HG03175 (cell line): Measurements from ENCODE around the gene TMEM52B.

ENCODE experiments used
- ATAC-seq: cut with Tn5 transposase; IDR thresholded peaks from one replicate; pipeline ENCODE4 v1.9.1; 2021; ENCODE audit warnings: mild to moderate bottlenecking, moderate library complexity; ENCODE audit not compliant: unreplicated experiment

Gene TMEM52B

DNA sequence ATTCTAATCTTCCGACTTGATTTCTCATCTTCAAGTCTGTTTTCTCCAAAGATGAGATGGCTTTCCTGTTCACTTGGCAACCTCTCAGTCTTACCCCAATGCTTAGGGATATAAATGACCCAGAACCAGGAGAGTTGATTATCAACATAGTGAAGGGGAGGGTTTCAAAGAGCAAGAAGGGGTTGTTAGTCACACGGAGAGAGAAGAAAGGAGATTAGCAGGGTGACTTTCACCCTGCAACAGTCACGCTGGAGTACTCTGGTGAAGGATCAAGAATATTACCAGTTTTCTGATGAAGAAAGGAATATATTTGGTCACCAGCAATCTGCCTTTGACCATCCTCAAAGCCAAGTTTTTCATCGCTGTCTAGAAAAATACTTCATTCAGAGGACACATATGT lies at the start of gene TMEM52B:
Gene TMEM52B (plus strand): TSS at position 212 of the 400 bp plus-strand sequence. CDS start 543 bp downstream, outside the sequence.
- ATAC-seq, result no peak

DNA sequence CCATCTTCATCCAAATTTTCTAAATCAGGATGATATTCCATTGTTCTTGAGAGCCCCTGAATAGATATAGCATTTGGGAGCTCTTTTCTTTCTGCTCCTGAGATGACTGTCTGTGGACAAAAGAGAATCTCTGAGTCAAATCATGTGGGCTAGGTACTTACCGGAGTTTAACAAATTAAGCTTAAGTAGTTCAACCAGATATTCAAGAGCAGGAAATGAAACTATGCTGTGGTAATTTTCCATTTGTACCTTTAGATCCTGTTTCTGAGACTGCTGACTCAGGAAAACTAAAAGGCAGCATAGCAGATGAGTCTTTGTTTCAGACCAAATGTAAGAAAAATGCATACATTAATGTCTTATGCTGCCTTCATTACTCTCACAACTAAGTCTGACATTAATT lies 48.8 kb upstream of the TMEM52B start, which contains the start of gene CLEC7A:
Gene CLEC7A (minus strand): TSS at position 158 of the 400 bp plus-strand sequence. CDS start 117 bp downstream, at position 41.
- ATAC-seq, result peak; percentile 72

DNA sequence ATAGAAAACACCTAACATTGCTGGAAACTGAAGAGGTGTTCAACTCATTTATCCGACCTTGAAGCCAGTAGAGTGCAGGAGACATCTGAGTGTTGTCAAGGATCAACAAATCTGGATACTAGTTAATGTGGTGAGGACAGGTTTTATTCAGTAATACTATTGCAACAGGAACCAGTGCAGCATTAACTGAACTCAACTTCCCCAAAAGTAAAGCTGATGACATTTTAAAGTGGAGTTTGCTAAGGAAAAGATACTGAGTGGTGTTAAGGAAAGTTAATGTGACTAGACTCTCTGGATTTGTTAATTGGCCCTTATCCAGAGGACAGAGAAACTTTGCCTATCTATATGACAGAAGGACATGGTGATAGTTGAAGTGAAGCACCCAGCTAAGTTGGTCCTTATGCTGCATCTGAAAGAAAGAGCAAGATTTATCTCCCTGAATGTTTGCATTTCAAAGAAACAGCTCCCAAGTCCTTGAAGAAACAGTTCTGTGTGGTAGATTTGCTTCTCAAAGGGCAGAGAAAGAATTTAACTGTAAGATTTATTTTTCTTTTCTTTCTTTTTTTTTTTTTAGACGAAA lies 47.6 kb upstream of the TMEM52B start:
- no peak for ATAC-seq

DNA sequence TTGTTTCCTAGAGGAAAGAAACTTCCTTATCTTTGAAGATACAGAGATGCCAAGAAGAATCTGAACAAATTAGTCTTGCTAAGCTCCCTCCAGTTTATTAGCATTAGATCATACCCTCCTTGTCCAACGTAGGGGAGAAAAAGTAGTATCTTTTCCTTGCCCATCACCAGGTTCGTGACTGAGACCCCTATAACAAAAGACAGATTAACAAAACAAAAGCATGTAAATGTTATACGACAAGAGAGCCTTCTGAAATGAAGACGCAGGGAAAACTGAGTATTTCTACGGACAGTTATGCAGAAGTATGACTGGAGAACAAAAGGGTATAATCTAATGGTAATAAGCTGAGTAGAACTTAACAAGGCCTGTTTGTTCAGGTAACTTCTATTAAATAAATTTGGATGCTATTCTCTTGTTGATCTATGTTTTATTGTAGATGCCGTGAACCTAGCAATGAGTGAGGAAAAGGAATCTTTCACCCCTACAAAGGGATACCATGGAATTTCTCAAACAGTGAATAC lies 45.9 kb upstream of the TMEM52B start:
- ATAC-seq, result no peak

DNA sequence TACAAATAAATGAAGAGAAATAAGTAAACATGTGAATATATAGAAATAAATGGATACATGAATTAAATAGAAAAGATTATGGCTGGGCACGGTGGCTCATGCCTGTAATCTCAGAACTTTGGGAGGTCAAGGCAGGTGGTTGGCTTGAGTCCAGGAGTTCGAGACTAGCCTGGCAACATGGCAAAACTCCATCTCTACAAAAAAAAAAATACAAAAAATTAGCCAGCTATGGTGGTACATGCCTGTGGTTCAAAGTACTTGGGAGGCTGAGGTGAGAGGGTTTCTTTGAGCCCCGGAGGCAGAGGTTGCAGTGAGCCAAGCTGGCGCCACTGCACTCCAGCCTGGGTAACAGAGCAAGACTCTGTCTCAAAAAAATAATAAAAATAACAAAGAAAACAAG lies 43.7 kb upstream of the TMEM52B start:
- no peak for ATAC-seq

DNA sequence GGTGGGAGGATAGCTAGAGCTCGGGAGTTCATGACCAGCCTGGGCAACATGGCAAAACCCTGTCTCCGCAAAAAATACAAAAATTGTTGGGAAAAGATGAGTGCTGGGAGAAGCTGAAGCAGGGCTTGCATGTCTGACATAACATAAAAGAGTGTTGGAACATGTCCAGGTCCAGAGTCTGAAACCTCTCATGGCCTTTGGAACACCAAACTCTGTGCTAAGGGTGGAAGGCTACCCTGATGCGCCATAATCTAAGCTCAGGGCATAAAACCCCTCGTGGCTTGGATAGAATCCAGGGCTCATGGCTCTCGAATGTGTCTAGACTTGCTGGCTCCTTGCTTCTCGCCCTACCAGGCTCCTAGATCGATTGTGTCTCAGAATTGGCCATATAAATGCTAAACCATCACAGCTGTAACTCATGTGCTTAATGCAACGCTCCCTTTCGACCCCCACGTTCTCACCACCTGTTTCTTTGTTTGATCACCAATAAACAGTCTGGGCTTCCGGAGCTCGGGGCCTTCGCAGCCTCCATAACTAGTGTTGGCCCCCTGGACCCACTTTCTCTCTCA lies 42.1 kb upstream of the TMEM52B start:
- no peak for ATAC-seq

DNA sequence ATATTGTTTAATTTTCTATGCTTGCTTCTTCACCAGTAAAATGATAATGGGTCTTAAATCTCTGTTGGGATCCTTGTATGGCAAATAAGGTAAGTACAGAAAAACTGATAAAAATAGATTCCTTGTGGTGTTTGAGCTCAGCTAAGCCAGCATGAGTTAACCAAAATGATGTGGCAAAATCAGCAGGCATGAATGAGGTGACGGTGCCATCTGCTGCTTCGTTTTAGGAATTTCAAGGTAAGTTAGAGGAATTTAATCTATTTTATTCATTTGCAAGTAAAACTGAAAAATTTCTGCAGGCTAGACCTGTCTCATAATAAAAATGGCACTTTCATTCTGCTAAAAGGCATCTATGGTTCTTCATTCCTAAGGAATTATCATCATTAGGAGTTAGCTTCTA lies 38.8 kb upstream of the TMEM52B start:
- ATAC-seq, result no peak

DNA sequence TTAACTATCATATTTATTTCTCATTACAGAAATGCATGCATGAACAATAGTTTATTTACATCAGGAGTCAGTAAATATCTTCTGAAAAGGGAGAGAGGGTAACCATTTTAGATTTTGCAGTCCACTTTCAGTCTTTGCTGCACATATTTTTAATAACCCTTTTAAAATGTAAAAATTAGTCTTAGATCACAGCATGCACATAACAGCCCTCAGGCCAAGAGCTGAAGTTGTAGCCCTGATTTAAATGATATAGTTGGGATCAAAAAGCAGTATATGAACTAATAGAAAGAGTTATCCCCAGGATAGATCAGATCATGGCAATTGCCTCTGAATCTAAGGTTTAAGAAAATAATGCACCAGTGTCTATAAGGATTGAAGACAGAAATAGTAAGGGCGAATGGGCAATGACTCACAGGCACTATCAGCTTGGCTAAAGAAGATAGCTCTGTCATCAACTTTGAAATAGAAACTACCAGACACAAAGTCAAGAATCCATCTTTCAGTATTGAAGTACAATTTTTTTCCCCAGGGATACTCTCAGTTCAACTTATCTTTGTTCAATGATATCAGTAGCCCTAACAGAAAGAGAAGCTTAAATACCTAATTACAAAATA lies 35.7 kb upstream of the TMEM52B start:
- ATAC-seq, result no peak

DNA sequence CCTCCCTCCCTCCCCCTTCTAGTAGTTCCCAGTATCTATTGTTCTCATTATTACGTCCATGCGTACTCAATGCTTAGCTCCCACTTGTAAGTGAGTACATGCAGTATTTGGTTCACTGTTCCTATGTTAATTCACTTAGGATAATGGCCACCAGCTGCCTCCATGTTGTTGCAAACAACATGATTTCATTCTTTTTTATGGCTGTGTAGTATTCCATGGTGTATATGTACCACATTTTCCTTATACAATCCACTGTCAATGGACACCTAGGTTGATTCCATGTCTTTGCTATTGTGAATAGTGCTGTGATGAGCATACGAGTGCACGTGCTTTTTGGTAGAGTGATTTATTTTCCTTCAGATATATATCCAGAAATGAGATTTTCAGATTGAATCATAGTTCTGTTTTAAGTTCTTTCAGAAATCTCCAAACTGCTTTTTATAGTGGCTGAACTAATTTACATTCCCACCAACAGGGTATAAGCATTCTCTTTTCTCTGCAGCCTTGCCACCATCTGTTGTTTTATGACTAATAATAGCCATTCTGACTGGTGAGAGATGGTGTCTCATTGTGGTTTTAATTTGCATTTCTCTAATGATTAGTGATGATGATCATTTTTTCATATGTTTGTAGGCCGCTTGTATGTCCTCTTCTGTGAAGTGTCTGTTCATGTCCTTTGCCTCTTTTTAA lies 31.0 kb upstream of the TMEM52B start:
- ATAC-seq, result no peak

DNA sequence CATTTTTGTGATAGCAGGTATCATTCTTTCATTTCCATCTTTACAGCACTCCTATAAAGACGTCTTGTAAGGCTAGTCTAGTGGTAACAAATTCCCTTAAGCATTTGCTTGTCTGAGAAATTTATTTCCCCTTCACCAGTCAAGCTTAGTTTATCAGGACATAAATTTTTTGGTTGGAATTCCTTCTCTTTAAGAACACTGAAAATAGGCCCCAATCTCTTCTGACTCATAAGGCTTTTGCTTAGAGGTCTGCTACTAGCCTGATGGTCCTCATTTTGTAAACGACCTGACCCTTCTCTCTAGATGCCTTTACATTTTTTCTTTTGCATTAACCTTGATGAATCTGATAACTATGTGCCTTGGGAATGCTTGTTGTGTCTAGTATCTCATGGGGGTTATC lies 27.2 kb upstream of the TMEM52B start:
- no peak for ATAC-seq

DNA sequence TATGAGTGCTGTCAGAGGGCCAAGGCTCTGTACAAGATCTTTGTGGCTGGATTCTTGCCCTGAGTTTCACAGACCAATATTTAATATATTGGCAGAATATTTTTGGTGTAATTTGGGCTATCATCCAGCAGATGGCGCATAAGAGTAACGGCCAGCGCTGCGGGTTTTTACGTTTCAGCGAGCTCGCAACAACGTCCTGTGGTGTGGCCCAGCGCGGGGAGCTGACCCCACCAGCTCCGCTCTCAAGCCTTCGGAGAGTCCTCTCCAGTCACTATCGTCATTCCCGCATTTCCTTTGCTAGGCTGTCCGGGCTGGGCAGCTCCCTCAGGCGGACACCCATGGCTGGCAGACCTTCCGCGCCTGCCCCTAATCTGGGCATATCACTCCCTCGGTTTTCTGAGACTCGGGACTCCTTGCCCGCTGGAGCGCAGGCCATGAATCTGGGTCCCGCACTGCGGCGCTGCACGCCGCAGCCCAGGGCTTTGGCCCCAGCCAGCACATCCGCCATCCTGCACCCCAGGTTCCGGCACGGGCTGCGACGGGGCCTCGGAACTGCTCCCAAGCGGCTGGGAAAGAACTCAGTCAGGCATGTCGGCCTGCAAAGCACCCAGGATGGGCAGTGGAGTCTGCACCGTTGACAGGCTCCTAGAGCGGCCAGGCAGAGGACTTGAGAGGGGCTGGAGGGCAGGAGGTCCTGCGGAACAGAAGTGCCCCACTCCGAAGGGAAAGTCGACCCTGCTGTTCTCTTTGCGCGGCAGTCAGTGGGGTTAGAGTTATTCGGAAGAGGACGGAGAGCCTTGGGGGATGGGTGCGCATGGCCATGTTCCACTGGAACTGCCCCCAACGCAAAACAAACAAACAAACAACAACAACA lies 25.3 kb upstream of the TMEM52B start:
- ATAC-seq, result peak; percentile 55

DNA sequence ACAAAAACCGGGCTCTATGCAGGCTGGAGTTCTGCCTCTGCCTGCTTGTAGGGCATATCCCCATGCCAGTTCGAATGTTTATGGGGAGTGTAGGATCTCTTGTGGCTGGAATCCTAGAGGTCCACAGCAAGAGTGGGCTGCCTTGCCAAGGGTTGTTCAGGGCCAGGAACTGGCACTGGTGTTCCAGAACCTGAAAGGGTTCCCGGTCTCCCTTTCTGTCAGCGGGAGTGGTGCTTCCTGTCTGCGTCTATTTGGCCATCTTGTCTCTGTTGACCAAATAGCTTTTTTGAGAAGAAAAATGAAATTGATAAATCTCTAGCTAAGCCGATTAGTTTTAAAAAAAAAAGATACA lies 24.7 kb upstream of the TMEM52B start:
- no peak for ATAC-seq

DNA sequence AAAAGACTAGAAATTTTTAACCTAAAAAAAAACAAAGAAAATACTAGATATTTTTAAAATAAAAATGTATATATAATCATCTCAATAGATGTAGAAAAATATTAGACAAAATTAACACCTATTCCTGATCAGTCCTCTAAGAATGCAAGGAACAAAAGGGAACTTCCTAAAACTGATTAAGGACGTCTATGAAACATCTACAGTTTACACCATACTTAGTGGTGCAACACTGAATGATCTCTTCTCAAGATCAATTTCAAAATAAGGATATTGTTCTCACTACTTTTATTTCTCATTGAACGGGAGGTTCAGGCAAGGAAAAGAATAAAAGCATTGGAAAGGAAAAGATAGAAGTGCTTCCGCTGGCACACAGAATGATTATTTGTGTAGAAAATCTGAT lies 22.9 kb upstream of the TMEM52B start:
- ATAC-seq, result no peak

DNA sequence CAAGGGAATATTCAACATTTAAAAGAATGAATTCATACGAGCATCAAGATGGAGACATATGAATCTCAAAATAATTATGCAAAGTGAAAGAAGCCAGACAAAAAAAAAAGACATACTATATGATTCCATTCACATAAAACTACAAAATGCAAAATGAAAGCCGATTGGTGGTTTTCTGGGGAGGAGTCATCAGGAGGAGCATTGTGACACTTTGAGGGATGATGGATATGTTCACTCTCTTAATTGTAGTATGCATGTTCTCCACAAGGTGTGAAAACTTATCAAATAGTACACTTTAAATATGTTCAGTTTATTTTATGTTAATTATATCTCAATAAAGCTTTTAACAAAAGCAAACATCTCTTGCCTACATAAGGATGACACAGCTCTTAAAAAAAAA lies 20.4 kb upstream of the TMEM52B start:
- ATAC-seq, result no peak

DNA sequence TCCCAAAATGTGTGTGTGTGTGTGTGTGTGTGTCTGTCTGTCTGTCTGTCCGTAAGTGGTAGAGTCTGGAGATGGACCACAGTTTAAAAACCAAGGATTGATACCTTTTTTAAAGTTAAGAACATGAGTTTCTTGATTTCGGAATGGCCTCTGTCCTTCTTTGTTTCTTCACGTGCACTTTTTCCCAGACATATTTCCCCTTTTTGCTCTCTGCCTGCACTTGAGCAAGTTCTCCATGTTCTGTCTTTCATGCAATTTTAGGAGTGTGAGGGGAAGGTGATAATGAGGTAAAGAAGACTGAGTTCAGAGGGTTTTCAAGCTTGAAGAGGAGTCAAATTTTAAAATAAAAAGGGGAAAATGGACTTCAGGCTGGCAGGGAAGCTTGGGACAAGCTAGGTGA lies 19.6 kb upstream of the TMEM52B start:
- no peak for ATAC-seq

DNA sequence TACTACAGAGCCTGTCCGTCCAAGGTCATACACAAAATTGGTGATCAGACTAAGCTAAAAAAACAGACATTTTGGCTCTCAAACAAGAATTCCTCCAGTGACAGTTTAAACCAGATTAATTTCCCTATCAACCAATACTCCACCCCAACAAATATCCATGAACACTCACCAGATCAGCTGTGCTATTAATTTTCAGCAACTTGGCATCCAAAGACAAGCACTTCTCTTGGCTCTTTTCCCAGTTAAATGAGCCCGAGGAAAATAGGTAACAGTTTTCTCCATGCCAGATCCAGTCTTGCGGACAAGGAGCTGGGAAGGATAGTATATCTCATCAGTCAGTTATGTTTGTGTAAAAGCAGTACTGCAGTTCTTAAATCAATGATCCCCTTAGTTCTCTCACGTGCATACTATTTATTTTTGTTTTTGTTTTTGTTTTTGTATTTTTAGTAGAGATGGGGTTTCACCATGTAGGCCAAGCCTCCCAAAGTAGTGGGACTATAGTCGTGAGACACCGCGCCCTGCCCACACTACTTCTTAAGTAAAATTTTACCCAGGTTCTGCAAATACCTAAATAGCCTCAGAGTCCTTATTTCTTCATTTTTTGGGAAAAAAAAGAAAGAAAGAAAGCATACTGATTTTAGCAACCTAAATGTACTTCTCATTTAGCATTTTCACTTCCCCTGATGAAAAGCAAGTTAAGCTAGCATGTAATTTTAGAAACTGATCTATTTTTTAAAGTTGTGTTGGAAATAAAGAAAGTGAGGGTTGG lies 18.0 kb upstream of the TMEM52B start:
- no peak for ATAC-seq

DNA sequence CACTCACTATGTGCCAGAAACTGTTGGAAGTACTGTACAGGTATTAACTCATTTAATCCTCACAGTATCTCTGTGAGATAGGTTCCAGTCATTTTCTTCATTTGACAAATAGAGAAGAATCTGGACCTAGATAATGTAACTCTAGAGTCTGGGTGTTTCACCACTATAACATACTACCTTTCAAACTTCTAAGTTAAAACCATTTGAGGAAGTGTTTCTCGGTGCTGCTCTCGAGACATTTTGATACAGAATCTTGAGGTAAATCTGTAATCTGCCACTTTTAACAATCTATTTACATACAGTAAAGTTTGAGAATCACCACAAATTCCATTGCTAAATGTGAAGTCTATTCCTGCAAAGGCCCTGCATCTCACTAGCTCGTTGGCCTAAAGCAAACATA lies 15.7 kb upstream of the TMEM52B start:
- no peak for ATAC-seq

DNA sequence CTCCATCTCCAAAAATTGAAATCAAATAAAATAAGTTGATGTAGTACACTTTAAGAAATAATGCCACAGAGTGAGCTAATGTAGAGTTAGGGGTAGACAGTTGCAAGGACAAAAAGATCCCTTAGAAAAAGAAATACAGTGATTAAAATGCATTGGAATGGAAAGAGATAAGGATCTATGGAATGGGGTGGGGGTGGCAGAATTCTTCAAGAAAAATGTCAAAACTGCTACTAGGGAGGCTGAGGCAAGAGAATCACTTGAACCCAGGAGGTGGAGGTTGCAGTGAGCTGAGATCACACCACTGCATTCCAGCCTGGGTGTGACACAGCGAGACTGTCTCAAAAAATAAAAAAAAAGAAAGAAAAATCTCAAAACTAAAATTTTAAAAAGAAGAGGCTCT lies 13.4 kb upstream of the TMEM52B start:
- ATAC-seq, result no peak

DNA sequence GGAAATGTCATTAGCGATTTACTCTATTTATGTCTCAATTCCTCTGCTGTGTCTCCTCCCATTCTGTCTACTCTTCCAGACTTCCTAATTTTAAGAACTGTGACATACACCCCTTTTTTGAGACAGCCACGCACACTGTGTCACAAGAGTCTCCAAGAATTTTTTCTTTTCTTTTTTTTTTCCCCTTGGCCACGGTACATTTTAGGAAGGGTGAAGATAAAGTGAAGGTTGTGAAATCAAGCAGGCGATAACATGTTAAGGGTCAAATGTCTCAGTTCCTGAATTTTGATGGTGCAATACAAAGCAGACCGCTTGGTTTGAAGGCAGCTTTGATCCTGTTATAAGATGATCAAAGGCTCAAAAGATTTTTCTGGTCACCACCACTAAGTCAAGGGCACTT lies 11.2 kb upstream of the TMEM52B start:
- no peak for ATAC-seq

DNA sequence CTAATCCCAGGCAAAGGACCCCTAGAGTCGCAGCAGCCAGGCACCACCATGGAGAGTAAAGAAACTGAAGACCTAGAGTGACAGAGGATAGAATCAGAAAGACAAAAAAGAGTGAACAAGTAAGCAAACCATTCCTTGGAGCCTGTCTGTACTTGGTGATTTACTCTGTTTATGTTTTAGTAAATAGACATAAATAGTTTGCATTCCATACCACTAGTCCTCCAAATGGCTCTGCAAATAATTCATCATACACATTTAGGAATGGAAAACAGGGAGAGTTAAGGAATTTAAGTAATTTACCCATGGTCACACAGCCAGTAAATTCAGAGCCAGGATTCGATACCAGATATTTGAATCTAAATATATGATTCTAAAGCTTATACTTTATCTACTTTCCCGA lies 9.7 kb upstream of the TMEM52B start:
- no peak for ATAC-seq
